ENCODE data around the gene FAM107B. TPM values are rescaled to one million over a fixed set of nuclear protein-coding genes. Genes with fewer than 3 reads are reported as not detected.

Gene FAM107B
- total and polyA plus RNA-seq, 10 of the 15 experiments (the other 5 are each of a cell fraction or from before 2014, with no cell fraction given), result 22.9 to 162 (median 86.6) TPM

DNA sequence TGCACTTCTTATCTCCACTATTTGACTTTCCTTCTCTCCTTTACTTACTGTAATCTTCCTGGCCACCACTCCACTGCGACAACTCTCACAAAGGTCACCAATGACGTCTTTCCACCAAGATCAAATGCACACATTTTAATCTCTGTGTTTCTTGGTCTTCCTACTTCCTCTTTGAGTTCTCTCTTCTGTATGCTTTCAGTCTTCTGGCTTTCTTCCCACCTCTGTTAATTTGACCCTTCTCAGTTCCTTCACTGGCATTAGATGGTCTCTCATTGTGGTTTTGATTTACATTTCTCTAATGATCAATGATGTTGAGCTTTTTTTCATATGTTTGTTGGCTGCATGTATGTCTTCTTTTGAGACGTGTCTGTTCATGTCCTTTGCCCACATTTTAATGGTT, 31.9 kb downstream of the FAM107B start (continued):
- TF ChIP-seq, protein P1, sequence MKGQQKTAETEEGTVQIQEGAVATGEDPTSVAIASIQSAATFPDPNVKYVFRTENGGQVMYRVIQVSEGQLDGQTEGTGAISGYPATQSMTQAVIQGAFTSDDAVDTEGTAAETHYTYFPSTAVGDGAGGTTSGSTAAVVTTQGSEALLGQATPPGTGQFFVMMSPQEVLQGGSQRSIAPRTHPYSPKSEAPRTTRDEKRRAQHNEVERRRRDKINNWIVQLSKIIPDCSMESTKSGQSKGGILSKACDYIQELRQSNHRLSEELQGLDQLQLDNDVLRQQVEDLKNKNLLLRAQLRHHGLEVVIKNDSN (IDR thresholded peaks at IDR 0.05; ENCODE audit: borderline replicate concordance, extremely low read length, insufficient read depth, low read depth, low read length), result no peak
- TF ChIP-seq, protein P2, sequence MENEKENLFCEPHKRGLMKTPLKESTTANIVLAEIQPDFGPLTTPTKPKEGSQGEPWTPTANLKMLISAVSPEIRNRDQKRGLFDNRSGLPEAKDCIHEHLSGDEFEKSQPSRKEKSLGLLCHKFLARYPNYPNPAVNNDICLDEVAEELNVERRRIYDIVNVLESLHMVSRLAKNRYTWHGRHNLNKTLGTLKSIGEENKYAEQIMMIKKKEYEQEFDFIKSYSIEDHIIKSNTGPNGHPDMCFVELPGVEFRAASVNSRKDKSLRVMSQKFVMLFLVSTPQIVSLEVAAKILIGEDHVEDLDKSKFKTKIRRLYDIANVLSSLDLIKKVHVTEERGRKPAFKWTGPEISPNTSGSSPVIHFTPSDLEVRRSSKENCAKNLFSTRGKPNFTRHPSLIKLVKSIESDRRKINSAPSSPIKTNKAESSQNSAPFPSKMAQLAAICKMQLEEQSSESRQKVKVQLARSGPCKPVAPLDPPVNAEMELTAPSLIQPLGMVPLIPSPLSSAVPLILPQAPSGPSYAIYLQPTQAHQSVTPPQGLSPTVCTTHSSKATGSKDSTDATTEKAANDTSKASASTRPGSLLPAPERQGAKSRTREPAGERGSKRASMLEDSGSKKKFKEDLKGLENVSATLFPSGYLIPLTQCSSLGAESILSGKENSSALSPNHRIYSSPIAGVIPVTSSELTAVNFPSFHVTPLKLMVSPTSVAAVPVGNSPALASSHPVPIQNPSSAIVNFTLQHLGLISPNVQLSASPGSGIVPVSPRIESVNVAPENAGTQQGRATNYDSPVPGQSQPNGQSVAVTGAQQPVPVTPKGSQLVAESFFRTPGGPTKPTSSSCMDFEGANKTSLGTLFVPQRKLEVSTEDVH (IDR thresholded peaks at IDR 0.05; ENCODE audit: low read depth, partially characterized antibody), result peak; percentile 57
- TF ChIP-seq HCFC1 (IDR thresholded peaks at IDR 0.05; ENCODE audit: low read length) (no peak), TBL1XR1 (IDR thresholded peaks at IDR 0.05; ENCODE audit: low read depth, low read length) (peak; percentile 67; the same call in 1 of the 2 replicates), LARP7 (IDR thresholded peaks at IDR 0.05) (no peak), NFIC (IDR thresholded peaks at IDR 0.05; ENCODE audit: low read depth, low read length) (peak; percentile 83; the same call in 1 of the 2 replicates), BRCA1 (IDR thresholded peaks at IDR 0.05; ENCODE audit: low read depth, low read length) (no peak), TAF1 (IDR thresholded peaks at IDR 0.05; ENCODE audit: borderline replicate concordance, low read depth, low read length) (no peak)
- TF ChIP-seq, protein P3, sequence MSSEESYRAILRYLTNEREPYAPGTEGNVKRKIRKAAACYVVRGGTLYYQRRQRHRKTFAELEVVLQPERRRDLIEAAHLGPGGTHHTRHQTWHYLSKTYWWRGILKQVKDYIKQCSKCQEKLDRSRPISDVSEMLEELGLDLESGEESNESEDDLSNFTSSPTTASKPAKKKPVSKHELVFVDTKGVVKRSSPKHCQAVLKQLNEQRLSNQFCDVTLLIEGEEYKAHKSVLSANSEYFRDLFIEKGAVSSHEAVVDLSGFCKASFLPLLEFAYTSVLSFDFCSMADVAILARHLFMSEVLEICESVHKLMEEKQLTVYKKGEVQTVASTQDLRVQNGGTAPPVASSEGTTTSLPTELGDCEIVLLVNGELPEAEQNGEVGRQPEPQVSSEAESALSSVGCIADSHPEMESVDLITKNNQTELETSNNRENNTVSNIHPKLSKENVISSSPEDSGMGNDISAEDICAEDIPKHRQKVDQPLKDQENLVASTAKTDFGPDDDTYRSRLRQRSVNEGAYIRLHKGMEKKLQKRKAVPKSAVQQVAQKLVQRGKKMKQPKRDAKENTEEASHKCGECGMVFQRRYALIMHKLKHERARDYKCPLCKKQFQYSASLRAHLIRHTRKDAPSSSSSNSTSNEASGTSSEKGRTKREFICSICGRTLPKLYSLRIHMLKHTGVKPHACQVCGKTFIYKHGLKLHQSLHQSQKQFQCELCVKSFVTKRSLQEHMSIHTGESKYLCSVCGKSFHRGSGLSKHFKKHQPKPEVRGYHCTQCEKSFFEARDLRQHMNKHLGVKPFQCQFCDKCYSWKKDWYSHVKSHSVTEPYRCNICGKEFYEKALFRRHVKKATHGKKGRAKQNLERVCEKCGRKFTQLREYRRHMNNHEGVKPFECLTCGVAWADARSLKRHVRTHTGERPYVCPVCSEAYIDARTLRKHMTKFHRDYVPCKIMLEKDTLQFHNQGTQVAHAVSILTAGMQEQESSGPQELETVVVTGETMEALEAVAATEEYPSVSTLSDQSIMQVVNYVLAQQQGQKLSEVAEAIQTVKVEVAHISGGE (CRISPR knock-in tag; IDR thresholded peaks at IDR 0.05), result no peak
- TF ChIP-seq, protein P4, sequence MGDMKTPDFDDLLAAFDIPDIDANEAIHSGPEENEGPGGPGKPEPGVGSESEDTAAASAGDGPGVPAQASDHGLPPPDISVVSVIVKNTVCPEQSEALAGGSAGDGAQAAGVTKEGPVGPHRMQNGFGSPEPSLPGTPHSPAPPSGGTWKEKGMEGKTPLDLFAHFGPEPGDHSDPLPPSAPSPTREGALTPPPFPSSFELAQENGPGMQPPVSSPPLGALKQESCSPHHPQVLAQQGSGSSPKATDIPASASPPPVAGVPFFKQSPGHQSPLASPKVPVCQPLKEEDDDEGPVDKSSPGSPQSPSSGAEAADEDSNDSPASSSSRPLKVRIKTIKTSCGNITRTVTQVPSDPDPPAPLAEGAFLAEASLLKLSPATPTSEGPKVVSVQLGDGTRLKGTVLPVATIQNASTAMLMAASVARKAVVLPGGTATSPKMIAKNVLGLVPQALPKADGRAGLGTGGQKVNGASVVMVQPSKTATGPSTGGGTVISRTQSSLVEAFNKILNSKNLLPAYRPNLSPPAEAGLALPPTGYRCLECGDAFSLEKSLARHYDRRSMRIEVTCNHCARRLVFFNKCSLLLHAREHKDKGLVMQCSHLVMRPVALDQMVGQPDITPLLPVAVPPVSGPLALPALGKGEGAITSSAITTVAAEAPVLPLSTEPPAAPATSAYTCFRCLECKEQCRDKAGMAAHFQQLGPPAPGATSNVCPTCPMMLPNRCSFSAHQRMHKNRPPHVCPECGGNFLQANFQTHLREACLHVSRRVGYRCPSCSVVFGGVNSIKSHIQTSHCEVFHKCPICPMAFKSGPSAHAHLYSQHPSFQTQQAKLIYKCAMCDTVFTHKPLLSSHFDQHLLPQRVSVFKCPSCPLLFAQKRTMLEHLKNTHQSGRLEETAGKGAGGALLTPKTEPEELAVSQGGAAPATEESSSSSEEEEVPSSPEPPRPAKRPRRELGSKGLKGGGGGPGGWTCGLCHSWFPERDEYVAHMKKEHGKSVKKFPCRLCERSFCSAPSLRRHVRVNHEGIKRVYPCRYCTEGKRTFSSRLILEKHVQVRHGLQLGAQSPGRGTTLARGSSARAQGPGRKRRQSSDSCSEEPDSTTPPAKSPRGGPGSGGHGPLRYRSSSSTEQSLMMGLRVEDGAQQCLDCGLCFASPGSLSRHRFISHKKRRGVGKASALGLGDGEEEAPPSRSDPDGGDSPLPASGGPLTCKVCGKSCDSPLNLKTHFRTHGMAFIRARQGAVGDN (IDR thresholded peaks at IDR 0.05), result no peak
- TF ChIP-seq, protein P5, sequence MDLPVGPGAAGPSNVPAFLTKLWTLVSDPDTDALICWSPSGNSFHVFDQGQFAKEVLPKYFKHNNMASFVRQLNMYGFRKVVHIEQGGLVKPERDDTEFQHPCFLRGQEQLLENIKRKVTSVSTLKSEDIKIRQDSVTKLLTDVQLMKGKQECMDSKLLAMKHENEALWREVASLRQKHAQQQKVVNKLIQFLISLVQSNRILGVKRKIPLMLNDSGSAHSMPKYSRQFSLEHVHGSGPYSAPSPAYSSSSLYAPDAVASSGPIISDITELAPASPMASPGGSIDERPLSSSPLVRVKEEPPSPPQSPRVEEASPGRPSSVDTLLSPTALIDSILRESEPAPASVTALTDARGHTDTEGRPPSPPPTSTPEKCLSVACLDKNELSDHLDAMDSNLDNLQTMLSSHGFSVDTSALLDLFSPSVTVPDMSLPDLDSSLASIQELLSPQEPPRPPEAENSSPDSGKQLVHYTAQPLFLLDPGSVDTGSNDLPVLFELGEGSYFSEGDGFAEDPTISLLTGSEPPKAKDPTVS (IDR thresholded peaks at IDR 0.05; ENCODE audit: low read depth, low read length), result no peak
- TF ChIP-seq, protein P6, sequence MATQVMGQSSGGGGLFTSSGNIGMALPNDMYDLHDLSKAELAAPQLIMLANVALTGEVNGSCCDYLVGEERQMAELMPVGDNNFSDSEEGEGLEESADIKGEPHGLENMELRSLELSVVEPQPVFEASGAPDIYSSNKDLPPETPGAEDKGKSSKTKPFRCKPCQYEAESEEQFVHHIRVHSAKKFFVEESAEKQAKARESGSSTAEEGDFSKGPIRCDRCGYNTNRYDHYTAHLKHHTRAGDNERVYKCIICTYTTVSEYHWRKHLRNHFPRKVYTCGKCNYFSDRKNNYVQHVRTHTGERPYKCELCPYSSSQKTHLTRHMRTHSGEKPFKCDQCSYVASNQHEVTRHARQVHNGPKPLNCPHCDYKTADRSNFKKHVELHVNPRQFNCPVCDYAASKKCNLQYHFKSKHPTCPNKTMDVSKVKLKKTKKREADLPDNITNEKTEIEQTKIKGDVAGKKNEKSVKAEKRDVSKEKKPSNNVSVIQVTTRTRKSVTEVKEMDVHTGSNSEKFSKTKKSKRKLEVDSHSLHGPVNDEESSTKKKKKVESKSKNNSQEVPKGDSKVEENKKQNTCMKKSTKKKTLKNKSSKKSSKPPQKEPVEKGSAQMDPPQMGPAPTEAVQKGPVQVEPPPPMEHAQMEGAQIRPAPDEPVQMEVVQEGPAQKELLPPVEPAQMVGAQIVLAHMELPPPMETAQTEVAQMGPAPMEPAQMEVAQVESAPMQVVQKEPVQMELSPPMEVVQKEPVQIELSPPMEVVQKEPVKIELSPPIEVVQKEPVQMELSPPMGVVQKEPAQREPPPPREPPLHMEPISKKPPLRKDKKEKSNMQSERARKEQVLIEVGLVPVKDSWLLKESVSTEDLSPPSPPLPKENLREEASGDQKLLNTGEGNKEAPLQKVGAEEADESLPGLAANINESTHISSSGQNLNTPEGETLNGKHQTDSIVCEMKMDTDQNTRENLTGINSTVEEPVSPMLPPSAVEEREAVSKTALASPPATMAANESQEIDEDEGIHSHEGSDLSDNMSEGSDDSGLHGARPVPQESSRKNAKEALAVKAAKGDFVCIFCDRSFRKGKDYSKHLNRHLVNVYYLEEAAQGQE (IDR thresholded peaks at IDR 0.05; ENCODE audit: low read depth, low read length), result no peak

Data from GM12878 (cell line).